Fibroblast of lung (primary cell): ENCODE results near the gene PDGFC. TPM values are rescaled to one million over a fixed set of nuclear protein-coding genes. Genes with fewer than 3 reads are reported as not detected.

Experiments
- DNase-seq, 2 donors: peaks; one replicate each; pipeline versions ENCODE4 v3.0.0 to v3.0.0-alpha.2; 2010; ENCODE audit warnings: low read depth in 2 of 2
- H2AFZ ChIP-seq: 2 replicates; pipeline ENCODE4 v1.5.1; 2012; ENCODE audit warnings: low read length, control low read depth, inconsistent platforms
- H3K27ac ChIP-seq: 2 replicates; pipeline ENCODE4 v1.5.1; 2011; ENCODE audit warnings: low read length, control low read depth; ENCODE audit not compliant: insufficient read depth
- H3K27me3 ChIP-seq: 2 replicates; pipeline ENCODE4 v1.5.1; 2011; ENCODE audit warnings: mild to moderate bottlenecking, low read length; ENCODE audit not compliant: control insufficient read depth, insufficient read depth
- H3K36me3 ChIP-seq: 2 replicates; pipeline ENCODE4 v1.5.1; 2011; ENCODE audit warnings: low read length; ENCODE audit not compliant: control insufficient read depth, insufficient read depth
- H3K4me1 ChIP-seq: 2 replicates; pipeline ENCODE4 v1.5.1; 2011; ENCODE audit warnings: low read length; ENCODE audit not compliant: control insufficient read depth, insufficient read depth; ENCODE audit errors: extremely low read depth
- H3K4me2 ChIP-seq: 2 replicates; pipeline ENCODE4 v1.5.1; 2011; ENCODE audit warnings: low read length, control low read depth; ENCODE audit not compliant: insufficient read depth; ENCODE audit errors: extremely low read depth
- H3K4me3 ChIP-seq, 4 experiments: fragments of 200-600 bp in 1 of 4; sonication (generic) in 1 of 4; replicated peaks in 1 of 4; 2 replicates each; pipeline ENCODE4 v1.5.1; 2011 to 2016; ENCODE audit warnings: low read length in 4 of 4, low read depth in 3 of 4, mild to moderate bottlenecking in 3 of 4, control low read depth in 2 of 4, inconsistent platforms in 1 of 4, mixed read lengths in 1 of 4; ENCODE audit not compliant: insufficient read depth in 1 of 4; ENCODE audit errors: control extremely low read depth in 1 of 4
- H3K79me2 ChIP-seq: 2 replicates; pipeline ENCODE4 v1.5.1; 2012; ENCODE audit warnings: mild to moderate bottlenecking, low read length, inconsistent platforms; ENCODE audit not compliant: control insufficient read depth, insufficient read depth
- H3K9ac ChIP-seq: 2 replicates; pipeline ENCODE4 v1.5.1; 2011; ENCODE audit warnings: mild to moderate bottlenecking, low read length, control low read depth; ENCODE audit not compliant: insufficient read depth
- H3K9me3 ChIP-seq: 2 replicates; pipeline ENCODE4 v1.5.1; 2012; ENCODE audit warnings: low read depth, low read length; ENCODE audit not compliant: control insufficient read depth, insufficient read depth
- H4K20me1 ChIP-seq: 2 replicates; pipeline ENCODE4 v1.5.1; 2011; ENCODE audit warnings: low read length; ENCODE audit not compliant: control insufficient read depth, insufficient read depth; ENCODE audit errors: extremely low read depth
- CTCF ChIP-seq, 2 donors: IDR thresholded peaks in 1 of 2; conservative IDR thresholded peaks in 1 of 2; 1 replicate in 1 of 2; 2 replicates in 1 of 2; pipeline ENCODE4 v1.5.1; 2011 to 2012; ENCODE audit warnings: low read length in 2 of 2, control low read depth in 1 of 2, inconsistent platforms in 1 of 2, low read depth in 1 of 2, mild to moderate bottlenecking in 1 of 2
- EZH2 ChIP-seq: IDR thresholded peaks from 2 replicates; pipeline ENCODE4 v1.5.1; 2012; ENCODE audit warnings: low read length, control low read depth, mild to moderate bottlenecking; ENCODE audit errors: missing control alignments
- polyA plus RNA-seq, 2 donors: library from polyadenylated mRNA; depleted of rRNA in 1 of 2; stranded (reverse) in 1 of 2; unstranded in 1 of 2; fragments of >200 nt; gene quantifications; 2 replicates each; pipeline ENCODE4 v1.2.1, GENCODE V29; 2011 to 2012; ENCODE audit warnings: missing spikeins in 1 of 2
- total RNA-seq: library from RNA; depleted of rRNA; stranded (reverse); fragments of >200 nt; gene quantifications from 2 replicates; pipeline ENCODE4 v1.2.1, GENCODE V29; 2014

Gene PDGFC
- total and polyA plus RNA-seq, 2 donors (not counting 1 experiment from before 2014, with no cell fraction given): 43.4 to 103 TPM

GRCh38 chr4:156795727-156796126 is 175.9 kb downstream of the PDGFC start:
- TF ChIP-seq EZH2 (no peak), CTCF (conservative IDR thresholded peaks at IDR 0.05 in 1 of 2, IDR thresholded peaks at IDR 0.05 in 1 of 2; ENCODE audit: low read depth in 1 of 2, low read length in 2 of 2) (no peak)
- Histone ChIP-seq H2AFZ (no peak overlapping the region), H3K79me2 (peaks cover 2% of the 10 kb centered on the region), H3K36me3 (peaks cover 2% of the 10 kb centered on the region), H3K27ac (no peak overlapping the region), H3K9ac (no peak overlapping the region), H3K4me1 (peaks cover 4% of the 10 kb centered on the region), H3K9me3 (no peaks in the 10 kb centered on the region), H3K4me3 (no peak overlapping the region), H4K20me1 (no peaks in the 10 kb centered on the region), H3K27me3 (no peaks in the 10 kb centered on the region), H3K4me2 (no peak overlapping the region)
- DNase-seq: no peak

GRCh38 chr4:156794863-156795262 is 176.7 kb downstream of the PDGFC start:
- H2AFZ ChIP-seq: no peak overlapping the region
- no peaks in the 10 kb centered on the region for H4K20me1 ChIP-seq
- no peak overlapping the region for H3K9ac ChIP-seq
- H3K9me3 ChIP-seq: no peaks in the 10 kb centered on the region
- no peak overlapping the region for H3K4me3 ChIP-seq
- peaks cover 6% of the 10 kb centered on the region for H3K4me1 ChIP-seq
- peaks cover 2% of the 10 kb centered on the region for H3K36me3 ChIP-seq
- H3K27ac ChIP-seq: no peak overlapping the region
- peaks cover 2% of the 10 kb centered on the region for H3K79me2 ChIP-seq
- H3K27me3 ChIP-seq: no peaks in the 10 kb centered on the region
- DNase-seq: no peak
- no peak overlapping the region for H3K4me2 ChIP-seq
- TF ChIP-seq EZH2 (no peak), CTCF (conservative IDR thresholded peaks at IDR 0.05 in 1 of 2, IDR thresholded peaks at IDR 0.05 in 1 of 2; ENCODE audit: low read depth in 1 of 2, low read length in 2 of 2) (no peak)

DNA sequence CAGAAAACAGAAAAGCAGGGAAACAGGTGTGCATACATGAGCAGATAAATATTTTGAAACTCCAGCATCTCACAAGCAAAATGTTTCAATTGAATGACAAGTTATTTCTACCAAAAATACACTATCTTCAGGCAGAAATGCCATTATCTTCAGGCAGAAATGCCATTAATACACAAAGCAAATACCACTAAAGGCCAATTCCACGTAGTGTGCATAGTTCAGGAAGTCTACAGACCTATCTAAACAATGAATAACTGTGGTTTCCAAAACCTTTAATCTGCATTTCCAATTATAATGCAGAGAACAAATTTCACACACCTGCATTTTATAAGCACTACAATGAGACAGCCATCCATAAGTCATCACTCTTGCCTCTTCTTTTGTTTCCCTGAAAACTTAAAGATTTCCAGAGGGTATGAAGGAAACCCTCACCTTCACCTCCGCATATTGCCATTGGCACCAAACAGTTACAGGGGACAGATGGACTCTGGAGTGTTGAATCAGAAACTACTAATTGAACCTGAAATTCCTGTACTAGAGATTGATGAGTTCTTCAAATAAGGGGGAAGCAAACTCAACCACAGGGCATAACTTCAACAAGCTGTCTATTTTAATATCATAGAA is 179.0 kb downstream of the PDGFC start:
- Histone ChIP-seq H3K27me3 (no peaks in the 10 kb centered on the region), H4K20me1 (no peaks in the 10 kb centered on the region), H3K9me3 (no peaks in the 10 kb centered on the region), H3K4me1 (peaks cover 3% of the 10 kb centered on the region), H3K27ac (no peak overlapping the region), H3K79me2 (peaks cover 2% of the 10 kb centered on the region), H3K4me3 (no peak overlapping the region), H3K36me3 (peaks cover 2% of the 10 kb centered on the region), H3K9ac (no peak overlapping the region), H3K4me2 (no peak overlapping the region), H2AFZ (no peak overlapping the region)
- peak in 1 of 2 donors; percentile 70 for DNase-seq
- TF ChIP-seq CTCF (conservative IDR thresholded peaks at IDR 0.05 in 1 of 2, IDR thresholded peaks at IDR 0.05 in 1 of 2; ENCODE audit: low read depth in 1 of 2, low read length in 2 of 2) (no peak), EZH2 (no peak)
